Measurements from ENCODE around the gene FGF12.

DNA sequence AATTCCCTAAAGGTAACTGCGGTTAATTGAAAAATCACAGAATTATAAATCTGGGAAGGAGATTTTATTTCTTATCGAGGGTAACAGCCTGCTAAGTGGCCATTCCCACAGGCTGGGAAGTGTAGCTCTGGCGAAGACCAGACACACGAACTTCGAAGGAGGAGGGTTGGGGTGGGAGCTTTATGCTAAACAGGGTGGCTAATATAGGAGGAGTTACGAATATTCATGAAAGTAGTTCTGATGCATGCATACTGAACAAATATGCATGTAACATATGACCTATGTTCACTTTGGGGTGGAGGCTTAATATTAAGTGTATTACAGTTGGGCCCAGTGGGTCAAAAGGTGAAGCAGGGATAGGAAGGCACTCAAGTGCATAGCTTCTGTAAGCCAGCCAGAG is 221.6 kb downstream of the FGF12 start:
- TF ChIP-seq, protein P1, sequence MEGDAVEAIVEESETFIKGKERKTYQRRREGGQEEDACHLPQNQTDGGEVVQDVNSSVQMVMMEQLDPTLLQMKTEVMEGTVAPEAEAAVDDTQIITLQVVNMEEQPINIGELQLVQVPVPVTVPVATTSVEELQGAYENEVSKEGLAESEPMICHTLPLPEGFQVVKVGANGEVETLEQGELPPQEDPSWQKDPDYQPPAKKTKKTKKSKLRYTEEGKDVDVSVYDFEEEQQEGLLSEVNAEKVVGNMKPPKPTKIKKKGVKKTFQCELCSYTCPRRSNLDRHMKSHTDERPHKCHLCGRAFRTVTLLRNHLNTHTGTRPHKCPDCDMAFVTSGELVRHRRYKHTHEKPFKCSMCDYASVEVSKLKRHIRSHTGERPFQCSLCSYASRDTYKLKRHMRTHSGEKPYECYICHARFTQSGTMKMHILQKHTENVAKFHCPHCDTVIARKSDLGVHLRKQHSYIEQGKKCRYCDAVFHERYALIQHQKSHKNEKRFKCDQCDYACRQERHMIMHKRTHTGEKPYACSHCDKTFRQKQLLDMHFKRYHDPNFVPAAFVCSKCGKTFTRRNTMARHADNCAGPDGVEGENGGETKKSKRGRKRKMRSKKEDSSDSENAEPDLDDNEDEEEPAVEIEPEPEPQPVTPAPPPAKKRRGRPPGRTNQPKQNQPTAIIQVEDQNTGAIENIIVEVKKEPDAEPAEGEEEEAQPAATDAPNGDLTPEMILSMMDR (IDR thresholded peaks at IDR 0.05): no peak
- TF ChIP-seq EZH2 (IDR thresholded peaks at IDR 0.05): no peak
